ENCODE measurements around the gene PPOX. TPM values are rescaled to one million over a fixed set of nuclear protein-coding genes. Genes with fewer than 3 reads are reported as not detected.

Gene PPOX
- total RNA-seq, 1 experiment from 2014 or later, result 40.3 TPM

DNA sequence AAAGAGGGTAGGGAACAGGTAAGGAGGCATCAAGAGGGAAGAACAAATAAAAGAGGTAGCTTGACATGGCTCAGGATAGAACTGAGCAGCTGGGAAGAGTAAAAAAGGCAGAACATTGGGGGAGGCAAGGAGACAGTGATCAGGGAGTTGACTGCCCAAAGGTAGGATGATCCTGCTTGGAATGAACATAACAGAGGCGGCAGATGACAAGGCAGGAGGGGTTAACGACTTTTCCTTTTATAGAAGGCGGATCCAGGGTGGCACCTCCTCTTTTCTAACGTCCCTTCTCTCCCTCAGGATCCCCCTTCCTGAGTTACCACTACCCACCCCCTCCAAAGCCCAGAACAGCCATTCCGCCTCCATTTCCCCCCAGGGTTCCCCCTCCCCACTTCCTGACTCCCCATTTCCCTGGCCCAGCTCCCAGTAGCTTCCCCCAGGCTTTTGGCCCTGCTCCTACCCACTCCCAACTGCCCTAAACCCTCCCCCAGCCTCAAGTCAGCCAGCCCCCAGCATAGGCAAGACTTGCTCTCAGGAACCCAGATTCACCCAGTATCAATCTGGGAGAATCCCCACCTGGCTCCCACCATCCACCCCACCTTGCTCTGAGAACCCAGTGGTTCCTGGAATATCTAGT, 33.4 kb downstream of the PPOX start:
- peak; percentile 46 for DNase-seq
- H3K9me3 ChIP-seq, result no peaks in the 10 kb centered on the region
- no peaks in the 10 kb centered on the region for H3K27me3 ChIP-seq
- no peak overlapping the region for H3K4me3 ChIP-seq
- peaks cover 36% of the 10 kb centered on the region for H3K36me3 ChIP-seq

DNA sequence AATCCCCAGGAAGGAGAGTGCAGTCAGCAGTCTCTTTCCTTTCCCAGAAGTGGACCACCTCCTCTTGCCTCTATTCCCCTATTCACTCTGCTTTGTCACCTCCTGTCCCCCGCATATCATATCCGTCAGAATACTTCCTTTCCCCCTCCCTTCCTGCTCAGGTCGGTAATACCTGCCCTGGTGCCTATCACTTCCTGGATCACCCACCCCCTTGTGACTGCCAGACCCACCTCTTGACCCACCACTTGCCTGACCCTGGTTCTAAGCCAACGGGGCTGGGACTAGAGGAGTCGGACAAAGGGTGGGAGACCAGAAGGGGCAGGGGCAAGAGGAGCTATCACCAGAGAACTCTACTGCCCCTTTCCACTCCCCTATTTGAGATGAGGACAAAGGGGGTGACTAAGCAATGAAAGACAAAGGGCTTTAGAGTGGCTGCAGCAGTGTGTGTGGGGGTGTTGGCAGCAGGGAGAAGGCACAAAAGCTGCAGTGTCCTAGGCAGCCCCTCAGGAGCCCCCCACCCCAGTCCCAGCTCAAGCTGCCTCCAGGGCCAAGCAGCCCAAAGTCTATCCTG, 34.3 kb downstream of the PPOX start:
- no peaks in the 10 kb centered on the region for H3K27me3 ChIP-seq
- peak; percentile 4 for DNase-seq
- H3K4me3 ChIP-seq, result no peak overlapping the region
- peaks cover 36% of the 10 kb centered on the region for H3K36me3 ChIP-seq
- no peaks in the 10 kb centered on the region for H3K9me3 ChIP-seq

DNA sequence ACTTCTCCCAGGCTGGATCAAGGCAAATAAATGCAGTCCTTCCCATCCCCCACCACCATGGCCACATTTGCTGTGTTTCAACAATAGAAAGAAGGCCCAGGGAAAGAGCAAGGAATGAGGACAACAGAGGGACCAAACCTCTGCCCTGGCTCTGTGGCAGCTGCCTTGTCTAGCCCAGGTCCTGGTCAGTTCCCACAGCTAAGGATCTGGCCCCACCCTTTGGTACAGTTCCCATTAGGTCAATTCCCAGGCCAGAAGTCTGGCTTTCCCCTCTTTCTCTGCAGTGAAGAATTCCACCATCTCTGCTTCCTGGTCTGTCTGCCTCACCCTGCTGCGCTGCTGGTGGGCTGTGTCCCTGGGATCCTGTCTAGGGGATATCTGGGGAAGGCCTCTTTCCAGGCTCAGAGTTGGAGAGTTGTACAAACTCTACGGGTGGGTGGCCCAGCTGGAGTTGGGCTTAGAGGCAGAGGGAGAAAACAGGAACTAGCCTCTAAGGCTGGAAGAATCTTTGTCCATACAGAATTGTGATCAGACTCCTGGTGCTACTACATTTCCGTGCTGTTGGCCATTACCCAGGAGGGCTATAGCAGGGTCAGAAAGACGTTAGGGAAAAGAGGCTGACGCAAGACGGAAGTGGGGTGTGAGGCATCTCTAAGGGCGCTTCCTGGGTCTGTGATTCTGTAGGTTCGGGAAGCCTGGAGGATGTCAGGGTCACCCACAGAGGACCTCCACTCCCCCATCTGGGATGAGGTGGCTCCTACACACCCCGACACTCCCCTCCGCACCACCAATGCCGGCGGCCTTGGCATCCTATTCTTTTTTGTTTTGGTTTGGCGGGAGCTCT, 35.0 kb downstream of the PPOX start:
- no peaks in the 10 kb centered on the region for H3K27me3 ChIP-seq

DNA sequence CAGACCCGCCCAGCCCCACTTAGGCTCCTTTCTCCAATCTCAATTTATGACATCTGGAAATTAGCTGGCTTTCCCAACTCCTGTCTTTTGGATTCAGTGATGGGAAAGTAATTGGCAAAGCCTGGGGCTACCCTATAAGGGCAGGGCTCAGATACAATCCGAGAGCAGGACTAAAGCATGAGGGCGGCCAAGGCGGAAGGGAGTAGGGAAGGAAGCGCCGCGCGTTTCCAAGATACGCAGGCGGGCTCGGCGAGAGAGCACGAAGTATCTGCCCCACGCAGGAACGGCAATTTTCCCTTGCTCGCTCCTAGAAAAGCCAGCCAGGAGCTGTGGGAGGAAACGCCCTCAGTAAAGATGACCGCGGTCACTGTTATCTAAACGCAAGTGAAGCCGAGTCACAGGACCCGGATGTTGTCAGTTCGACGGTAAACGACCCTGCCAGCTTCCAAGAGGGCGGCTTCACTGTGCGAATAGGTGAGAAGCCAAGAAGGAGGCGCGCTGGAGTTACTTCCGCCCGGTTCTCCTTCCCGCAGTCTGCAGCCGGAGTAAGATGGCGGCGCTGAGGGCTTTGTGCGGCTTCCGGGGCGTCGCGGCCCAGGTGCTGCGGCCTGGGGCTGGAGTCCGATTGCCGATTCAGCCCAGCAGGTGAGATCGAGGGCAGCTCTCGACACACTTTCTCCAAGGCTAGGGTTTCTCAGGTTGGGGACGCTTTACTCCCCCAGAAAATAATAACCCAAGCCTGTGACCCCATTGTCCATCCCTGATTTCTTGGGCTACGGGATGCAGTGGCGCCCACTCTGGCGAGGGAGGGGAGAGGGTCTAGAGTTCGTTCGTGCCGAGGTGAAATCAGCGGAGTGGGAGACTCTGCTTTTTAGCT, 35.8 kb downstream of the PPOX start, which contains the start of gene NDUFS2:
Gene NDUFS2, plus strand, starts transcription at position 532 of the 877 bp plus-strand sequence. Its CDS starts 19 bp downstream, at position 551.
- Histone ChIP-seq H3K9me3 (no peaks in the 10 kb centered on the region), H3K36me3 (peaks cover 39% of the 10 kb centered on the region), H3K27me3 (no peaks in the 10 kb centered on the region), H3K4me3 (peak within 1 kb of the TSS; percentile 92)
- DNase-seq, result peak; percentile 99

More for the DNA sequence above, 35.0 kb downstream of the PPOX start:
- Histone ChIP-seq H3K4me3 (peak overlapping the region; percentile 92), H3K36me3 (peaks cover 36% of the 10 kb centered on the region), H3K9me3 (no peaks in the 10 kb centered on the region)
- peak; percentile 80 for DNase-seq

DNA sequence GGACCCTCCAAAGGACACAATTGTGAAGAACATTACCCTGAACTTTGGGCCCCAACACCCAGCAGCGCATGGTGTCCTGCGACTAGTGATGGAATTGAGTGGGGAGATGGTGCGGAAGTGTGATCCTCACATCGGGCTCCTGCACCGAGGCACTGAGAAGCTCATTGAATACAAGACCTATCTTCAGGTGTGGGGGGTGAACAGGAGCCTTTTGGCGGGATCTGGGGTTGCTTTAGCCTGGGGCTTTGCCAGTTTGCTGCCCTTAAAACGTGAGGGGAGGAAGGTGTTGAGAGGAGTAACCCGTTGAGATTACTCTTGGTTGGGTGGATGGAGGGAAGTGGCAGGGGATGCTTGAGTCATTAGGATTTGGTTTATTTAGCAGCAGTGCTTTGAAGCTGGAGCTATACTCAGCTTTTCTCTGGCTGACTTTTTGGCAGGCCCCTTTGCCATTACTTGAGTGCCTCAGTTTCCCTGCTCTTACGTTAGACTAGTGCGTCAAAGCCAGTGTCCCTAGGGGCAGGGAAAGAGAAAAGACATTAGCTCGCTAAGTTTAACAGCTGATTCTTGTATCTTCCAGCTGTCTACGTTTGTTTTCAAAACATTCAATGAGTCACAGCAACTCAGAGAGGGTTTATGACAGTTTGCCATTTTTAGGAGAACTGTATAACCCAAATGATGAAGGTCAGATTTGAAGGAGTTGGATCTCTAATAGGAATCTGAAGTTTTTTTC, 40.4 kb downstream of the PPOX start:
- no peak overlapping the region for H3K4me3 ChIP-seq
- H3K27me3 ChIP-seq, result no peaks in the 10 kb centered on the region
- H3K9me3 ChIP-seq, result no peaks in the 10 kb centered on the region
- no peak for DNase-seq
- peaks cover 78% of the 10 kb centered on the region for H3K36me3 ChIP-seq

DNA sequence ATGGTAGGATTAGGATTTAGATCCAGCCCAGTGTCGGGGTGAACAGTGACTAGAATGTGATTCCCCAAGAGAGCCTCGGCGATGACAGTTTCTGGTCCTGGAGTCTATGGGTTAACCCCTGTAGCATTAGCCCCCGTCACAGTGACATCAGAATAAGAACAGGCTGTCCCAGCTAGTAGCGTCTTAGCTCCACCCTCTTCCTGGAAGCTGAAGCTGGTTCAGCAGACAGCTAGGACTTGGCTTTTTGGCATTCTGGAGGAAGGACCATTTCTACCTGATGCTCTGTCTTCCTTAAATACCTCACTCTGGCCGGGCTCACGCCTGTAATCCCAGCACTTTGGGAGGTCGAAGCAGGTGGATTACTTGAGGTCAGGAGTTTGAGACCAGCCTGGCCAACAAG, 40.9 kb downstream of the PPOX start:
- DNase-seq, result no peak
- no peaks in the 10 kb centered on the region for H3K27me3 ChIP-seq
- H3K9me3 ChIP-seq, result no peaks in the 10 kb centered on the region
- peaks cover 84% of the 10 kb centered on the region for H3K36me3 ChIP-seq
- H3K4me3 ChIP-seq, result no peak overlapping the region

DNA sequence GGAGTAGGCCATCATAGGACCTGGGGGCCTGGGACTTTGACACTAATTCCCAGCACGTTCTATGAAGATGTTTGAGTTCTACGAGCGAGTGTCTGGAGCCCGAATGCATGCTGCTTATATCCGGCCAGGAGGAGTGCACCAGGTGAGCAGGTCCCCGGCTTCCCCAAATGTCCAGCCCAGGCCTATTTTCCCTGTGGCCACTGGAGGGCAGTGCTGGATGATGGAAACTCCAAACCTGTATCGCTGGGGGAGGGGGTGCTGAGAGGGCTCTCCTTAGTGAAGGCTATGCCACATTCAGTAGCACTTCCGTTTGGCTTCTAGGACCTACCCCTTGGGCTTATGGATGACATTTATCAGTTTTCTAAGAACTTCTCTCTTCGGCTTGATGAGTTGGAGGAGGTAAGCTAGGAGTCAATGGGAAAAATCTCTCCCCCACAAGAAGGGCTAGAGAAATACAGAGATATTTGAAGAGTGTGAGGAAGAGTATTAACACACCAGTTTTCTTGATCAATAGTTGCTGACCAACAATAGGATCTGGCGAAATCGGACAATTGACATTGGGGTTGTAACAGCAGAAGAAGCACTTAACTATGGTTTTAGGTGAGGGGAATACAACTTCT, 43.7 kb downstream of the PPOX start:
- H3K9me3 ChIP-seq, result no peaks in the 10 kb centered on the region
- DNase-seq, result peak; percentile 70
- H3K36me3 ChIP-seq, result peaks cover 90% of the 10 kb centered on the region
- H3K4me3 ChIP-seq, result no peak overlapping the region
- H3K27me3 ChIP-seq, result no peaks in the 10 kb centered on the region

DNA sequence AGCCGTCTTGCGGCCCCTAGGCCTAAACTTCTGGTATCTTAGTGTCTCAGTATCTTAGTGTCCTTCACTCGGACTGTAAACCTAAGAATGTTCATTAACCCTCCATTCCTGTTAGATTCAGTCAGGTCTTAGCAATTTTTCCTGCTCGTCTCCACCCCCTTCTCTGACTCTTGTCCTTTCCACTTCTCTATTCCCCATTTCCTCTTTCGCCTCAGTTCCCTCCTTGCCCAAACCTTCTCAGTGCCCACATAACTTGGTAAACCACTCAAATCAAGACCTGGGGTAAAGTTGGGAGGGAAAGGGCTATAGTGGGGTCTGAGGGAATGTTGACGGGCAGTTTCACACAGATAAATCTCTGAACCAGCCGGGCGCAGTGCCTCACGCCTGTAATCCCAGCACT, 48.1 kb downstream of the PPOX start:
- no peaks in the 10 kb centered on the region for H3K27me3 ChIP-seq
- H3K36me3 ChIP-seq, result peaks cover 50% of the 10 kb centered on the region

DNA sequence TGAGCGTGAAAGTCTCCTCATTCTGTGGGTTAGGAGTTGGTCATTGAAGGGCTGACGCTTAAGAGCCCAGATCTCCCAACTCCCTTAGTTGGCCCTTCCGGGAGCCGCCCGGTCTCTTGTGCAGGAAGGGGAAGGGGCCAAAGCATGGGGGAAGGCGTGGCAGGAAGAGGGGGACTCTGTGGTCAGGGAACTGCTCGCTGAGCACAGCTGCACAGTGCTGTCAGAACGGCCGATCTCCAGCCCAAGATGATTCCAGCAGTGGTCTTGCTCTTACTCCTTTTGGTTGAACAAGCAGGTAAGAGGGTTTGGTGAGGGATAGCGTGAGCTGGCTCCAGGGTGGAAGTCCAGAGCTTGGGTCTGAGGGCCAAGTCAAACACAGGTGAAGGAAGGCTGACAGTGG, 48.9 kb downstream of the PPOX start, which contains the start of gene FCER1G:
Gene FCER1G, plus strand, starts transcription at position 220 of the 400 bp plus-strand sequence. Its CDS starts 27 bp downstream, at position 247.
- Histone ChIP-seq H3K27me3 (no peaks in the 10 kb centered on the region), H3K4me3 (no peak within 1 kb of the TSS), H3K36me3 (peaks cover 43% of the 10 kb centered on the region), H3K9me3 (no peaks in the 10 kb centered on the region)
- no peak for DNase-seq

More for the DNA sequence above, 48.1 kb downstream of the PPOX start:
- H3K4me3 ChIP-seq, result no peak overlapping the region
- H3K9me3 ChIP-seq, result no peaks in the 10 kb centered on the region
- DNase-seq, result no peak

DNA sequence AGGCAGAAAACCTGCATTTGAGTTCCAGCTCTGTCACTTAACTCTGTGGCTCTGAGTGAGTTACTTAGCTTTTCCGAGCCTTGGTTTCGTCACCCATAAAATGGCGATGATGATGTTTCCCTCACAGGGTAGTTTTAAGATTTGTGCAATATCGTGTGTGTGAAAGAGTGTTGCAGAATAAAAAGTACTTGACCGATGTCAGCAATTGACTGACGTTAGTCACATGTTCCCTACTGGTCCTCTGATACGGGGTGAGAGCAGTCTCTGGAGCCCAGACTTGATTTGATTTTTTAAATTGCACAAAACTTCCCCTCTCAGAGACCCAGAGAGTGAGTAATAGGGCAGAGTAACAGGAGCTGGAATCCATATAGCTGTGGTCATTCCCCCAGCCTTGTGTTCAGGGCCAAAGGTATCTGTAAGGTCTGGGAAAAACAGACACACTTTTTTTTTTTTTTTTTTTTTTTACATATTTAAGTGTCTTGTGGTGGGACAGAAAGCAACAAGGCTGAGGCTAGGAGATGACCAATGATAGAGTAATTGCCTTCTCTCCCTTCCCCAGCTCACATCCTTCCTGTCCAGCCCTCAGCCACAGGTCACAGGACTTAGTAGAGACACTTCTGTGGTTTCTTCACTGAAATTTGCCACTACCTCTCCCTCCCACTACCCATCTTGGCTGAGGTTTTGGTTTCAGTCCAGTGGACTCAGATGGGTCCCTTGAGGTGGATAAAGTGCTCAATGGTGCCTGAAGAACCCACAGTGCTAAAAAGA, 50.9 kb downstream of the PPOX start:
- Histone ChIP-seq H3K9me3 (no peaks in the 10 kb centered on the region), H3K36me3 (peaks cover 24% of the 10 kb centered on the region), H3K4me3 (no peak overlapping the region), H3K27me3 (no peaks in the 10 kb centered on the region)
- DNase-seq, result no peak

DNA sequence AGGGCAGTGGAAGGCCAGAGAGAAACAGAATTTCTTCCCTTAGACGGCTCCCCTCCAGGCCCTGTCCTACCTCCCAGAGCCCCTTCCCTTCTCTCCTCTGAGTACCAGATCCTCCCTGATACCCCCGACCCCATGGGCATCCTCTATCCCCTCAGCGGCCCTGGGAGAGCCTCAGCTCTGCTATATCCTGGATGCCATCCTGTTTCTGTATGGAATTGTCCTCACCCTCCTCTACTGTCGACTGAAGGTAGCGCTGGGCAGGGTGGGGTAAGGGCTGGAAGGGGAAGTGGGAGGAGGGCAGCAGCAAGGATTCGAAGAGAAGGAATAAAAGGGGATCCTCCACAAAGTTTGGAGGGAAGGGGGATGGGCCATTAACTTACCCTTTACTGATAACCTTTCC, 51.6 kb downstream of the PPOX start:
- no peak overlapping the region for H3K4me3 ChIP-seq
- peaks cover 18% of the 10 kb centered on the region for H3K36me3 ChIP-seq
- DNase-seq, result no peak
- no peaks in the 10 kb centered on the region for H3K9me3 ChIP-seq
- H3K27me3 ChIP-seq, result no peaks in the 10 kb centered on the region

DNA sequence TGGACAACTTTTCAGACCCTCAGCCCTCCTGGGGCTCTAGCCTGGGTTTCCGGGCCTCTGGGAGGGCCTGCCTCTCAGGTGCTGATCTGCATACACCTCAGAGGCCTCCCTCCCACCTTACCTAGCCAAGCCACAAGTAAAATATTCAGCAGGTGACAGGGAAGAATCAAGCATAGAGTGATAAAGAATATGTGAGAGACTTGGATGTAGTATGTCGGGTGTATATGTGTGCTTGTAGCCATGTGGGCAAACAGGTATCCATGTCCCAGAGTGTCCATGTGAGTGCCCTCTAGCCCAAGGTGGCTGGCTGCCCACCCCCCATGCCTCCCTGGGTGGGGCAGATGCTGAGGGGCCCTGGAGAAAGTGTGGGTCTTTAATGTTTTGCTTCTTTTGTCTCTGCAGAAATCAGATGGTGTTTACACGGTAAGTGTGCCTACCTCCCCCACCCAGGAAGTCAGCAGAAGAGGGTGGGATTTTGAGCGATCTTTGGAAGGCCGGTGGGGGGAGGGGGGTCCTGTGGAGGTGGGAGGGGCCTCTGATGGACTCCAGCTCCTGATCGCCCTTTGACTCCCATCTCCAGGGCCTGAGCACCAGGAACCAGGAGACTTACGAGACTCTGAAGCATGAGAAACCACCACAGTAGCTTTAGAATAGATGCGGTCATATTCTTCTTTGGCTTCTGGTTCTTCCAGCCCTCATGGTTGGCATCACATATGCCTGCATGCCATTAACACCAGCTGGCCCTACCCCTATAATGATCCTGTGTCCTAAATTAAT, 52.3 kb downstream of the PPOX start:
- DNase-seq, result no peak

DNA sequence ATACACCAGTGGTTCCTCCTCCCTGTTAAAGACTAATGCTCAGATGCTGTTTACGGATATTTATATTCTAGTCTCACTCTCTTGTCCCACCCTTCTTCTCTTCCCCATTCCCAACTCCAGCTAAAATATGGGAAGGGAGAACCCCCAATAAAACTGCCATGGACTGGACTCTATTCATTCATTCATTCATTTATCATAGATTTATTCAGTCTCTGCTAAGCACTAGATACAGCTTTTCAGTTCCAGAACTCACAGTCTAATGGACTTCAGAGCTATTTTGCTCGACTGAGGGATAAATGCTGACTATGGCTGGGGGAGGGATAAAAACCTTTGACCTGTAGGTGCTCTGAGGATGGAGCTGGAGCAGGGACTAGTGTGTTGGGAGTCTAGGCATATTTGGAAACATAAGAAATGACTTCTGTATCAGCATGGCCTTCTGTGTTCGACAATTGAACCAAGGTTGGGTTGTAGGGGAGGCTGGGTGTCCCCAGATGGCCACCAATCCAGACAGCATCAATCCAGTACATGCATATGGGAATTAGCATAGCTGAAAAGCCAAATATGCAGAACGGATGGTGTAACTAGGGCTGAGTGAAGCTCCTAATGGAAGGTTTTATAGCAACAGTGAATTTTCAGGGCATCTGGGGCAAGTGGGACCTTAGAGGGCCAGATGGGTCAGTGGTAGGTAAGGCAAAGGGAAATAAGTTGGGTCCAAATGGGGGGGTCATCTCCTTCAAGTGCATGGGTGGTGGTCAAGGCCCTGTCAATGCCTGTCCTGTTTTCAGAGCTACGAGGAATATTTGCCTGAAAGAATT, 53.1 kb downstream of the PPOX start:
- Histone ChIP-seq H3K27me3 (no peaks in the 10 kb centered on the region), H3K36me3 (peaks cover 3% of the 10 kb centered on the region), H3K9me3 (no peaks in the 10 kb centered on the region), H3K4me3 (no peak overlapping the region)
- DNase-seq, result no peak

More for the DNA sequence above, 52.3 kb downstream of the PPOX start:
- no peak overlapping the region for H3K4me3 ChIP-seq
- no peaks in the 10 kb centered on the region for H3K9me3 ChIP-seq
- H3K27me3 ChIP-seq, result no peaks in the 10 kb centered on the region
- peaks cover 11% of the 10 kb centered on the region for H3K36me3 ChIP-seq

All from MG63 (cell line).